Vagina (tissue), 2 donors: ENCODE data around the gene DHX8.

ENCODE experiments used
- POLR2A ChIP-seq, 2 donors: fragments of 450-650 bp; IDR thresholded peaks; one replicate each; pipeline ENCODE4 v1.6.1; 2017; ENCODE audit warnings: antibody characterized with exemption in 2 of 2, mild to moderate bottlenecking in 2 of 2, moderate library complexity in 2 of 2
- TF ChIP-seq, protein P1 (sequence below), 3 experiments: fragments of 450-650 bp in 2 of 3; fragments of 200-600 bp in 1 of 3; sonication (generic) in 1 of 3; IDR thresholded peaks; one replicate each; pipeline ENCODE4 v1.5.1; 2017 to 2019; ENCODE audit warnings: antibody characterized with exemption in 3 of 3, mild to moderate bottlenecking in 2 of 3, moderate library complexity in 2 of 3

DNA sequence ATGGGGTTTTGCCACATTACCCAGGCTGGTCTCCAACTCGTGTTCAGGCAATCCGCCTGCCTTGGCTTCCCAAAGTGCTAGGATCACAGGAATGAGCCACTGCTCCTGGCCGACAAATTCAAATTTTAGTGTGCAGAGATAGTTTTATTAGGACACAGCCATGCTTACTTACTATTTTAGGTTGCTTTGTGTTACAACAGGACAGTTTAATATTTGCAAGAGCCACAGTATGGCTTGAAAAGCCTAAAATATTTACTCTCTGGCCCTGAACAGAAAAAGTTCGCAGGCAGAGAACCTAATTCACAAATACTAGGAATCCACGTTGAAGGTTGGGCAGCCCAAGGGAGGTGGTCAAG is 75.0 kb downstream of the DHX8 start:
- TF ChIP-seq, protein P1, sequence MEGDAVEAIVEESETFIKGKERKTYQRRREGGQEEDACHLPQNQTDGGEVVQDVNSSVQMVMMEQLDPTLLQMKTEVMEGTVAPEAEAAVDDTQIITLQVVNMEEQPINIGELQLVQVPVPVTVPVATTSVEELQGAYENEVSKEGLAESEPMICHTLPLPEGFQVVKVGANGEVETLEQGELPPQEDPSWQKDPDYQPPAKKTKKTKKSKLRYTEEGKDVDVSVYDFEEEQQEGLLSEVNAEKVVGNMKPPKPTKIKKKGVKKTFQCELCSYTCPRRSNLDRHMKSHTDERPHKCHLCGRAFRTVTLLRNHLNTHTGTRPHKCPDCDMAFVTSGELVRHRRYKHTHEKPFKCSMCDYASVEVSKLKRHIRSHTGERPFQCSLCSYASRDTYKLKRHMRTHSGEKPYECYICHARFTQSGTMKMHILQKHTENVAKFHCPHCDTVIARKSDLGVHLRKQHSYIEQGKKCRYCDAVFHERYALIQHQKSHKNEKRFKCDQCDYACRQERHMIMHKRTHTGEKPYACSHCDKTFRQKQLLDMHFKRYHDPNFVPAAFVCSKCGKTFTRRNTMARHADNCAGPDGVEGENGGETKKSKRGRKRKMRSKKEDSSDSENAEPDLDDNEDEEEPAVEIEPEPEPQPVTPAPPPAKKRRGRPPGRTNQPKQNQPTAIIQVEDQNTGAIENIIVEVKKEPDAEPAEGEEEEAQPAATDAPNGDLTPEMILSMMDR (IDR thresholded peaks at IDR 0.05): no peak
- no peak for TF ChIP-seq POLR2A (IDR thresholded peaks at IDR 0.05)
